Activated CD8-positive, alpha-beta T cell treated with anti-CD3 and anti-CD28 coated beads for 36 hours (primary cell): ENCODE measurements around the gene PCSK9. TPM values are rescaled to one million over a fixed set of nuclear protein-coding genes. Genes with fewer than 3 reads are reported as not detected.

ENCODE experiments used
- ATAC-seq: fragments of 200-7000 bp; cut with Tn5 transposase; one replicate; pipeline ENCODE4 v1.10.0; 2021; ENCODE audit warnings: mild to moderate bottlenecking, moderate library complexity
- CTCF ChIA-PET: fragments of 350-600 bp; sonication (Branson Sonifier 250); formaldehyde crosslinking; loops from one replicate; lab custom pipeline; 2021; ENCODE audit warnings: antibody characterized with exemption; lab: Charles Lee
- POLR2A ChIA-PET: fragments of 350-600 bp; sonication (Branson Sonifier 250); formaldehyde crosslinking; loops from one replicate; lab custom pipeline; 2021; ENCODE audit warnings: antibody characterized with exemption; lab: Charles Lee
- DNase-seq: peaks from one replicate; pipeline ENCODE4 v3.0.0-alpha.2; 2020
- H3K27ac Mint-ChIP-seq: one replicate; pipeline ENCODE4 v1.8.0; 2021; ENCODE audit warnings: mild to moderate bottlenecking, mixed read lengths
- H3K27me3 Mint-ChIP-seq: one replicate; pipeline ENCODE4 v1.8.0; 2021; ENCODE audit warnings: mixed read lengths
- H3K36me3 Mint-ChIP-seq: one replicate; pipeline ENCODE4 v1.8.0; 2021; ENCODE audit warnings: low read depth, mixed read lengths
- H3K4me1 Mint-ChIP-seq: one replicate; pipeline ENCODE4 v1.8.0; 2021; ENCODE audit warnings: low read depth, mixed read lengths
- H3K4me3 Mint-ChIP-seq: one replicate; pipeline ENCODE4 v1.8.0; 2021; ENCODE audit warnings: mild to moderate bottlenecking, moderate library complexity, mixed read lengths
- H3K9me3 Mint-ChIP-seq: one replicate; pipeline ENCODE4 v1.8.0; 2021; ENCODE audit warnings: mixed read lengths
- CTCF ChIP-seq: fragments of 200-600 bp; IDR thresholded peaks from one replicate; pipeline ENCODE4 v1.8.0; 2022; ENCODE audit warnings: antibody characterized with exemption, mild to moderate bottlenecking
- intact Hi-C: fragments of 100-400 bp; cut with micrococcal nuclease; formaldehyde crosslinking; loops from one replicate; pipeline ENCODE4 v1.10.0; 2022
- total RNA-seq, 2 experiments: library from RNA; stranded (reverse); gene quantifications; one replicate each; pipeline ENCODE4 v1.2.3, GENCODE V29; 2021

PCSK9 gene
- total RNA-seq, 2 experiments from 2014 or later, result not detected

DNA sequence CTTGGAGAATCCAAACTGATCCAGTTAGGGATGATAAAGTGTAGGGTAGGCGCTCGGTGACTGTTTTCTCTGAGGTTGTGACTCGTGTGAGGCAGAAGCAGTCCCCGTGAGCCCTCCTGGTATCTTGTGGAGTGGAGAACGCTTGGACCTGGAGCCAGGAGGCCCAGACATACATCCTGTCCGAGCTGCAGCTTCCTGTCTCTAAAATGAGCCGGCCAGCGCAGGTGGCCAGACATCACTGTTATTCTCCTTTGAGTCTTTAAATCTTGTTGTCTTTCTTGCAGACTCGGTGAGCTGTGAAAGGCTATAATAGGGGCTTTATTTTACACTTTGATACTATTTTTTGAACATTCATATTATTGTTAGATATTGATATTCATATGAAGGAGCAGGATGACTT lies 12.3 kb downstream of the PCSK9 start:
- ATAC-seq (no peak), DNase-seq (no peak)
- intact Hi-C loops, result no loop called here
- ChIA-PET CTCF (no interaction called here), POLR2A (no interaction called here)
- Mint-ChIP-seq H3K9me3 (no peaks in the 10 kb centered on the region), H3K27ac (no peak overlapping the region), H3K4me3 (no peak overlapping the region), H3K4me1 (no peaks in the 10 kb centered on the region), H3K36me3 (no peaks in the 10 kb centered on the region), H3K27me3 (no peaks in the 10 kb centered on the region)
- no peak for TF ChIP-seq CTCF

GRCh38 chr1:55052221-55053142 lies 13.1 kb downstream of the PCSK9 start:
- no peaks in the 10 kb centered on the region for H3K9me3 Mint-ChIP-seq
- no peak overlapping the region for H3K27ac Mint-ChIP-seq
- H3K36me3 Mint-ChIP-seq, result no peaks in the 10 kb centered on the region
- no peak for TF ChIP-seq CTCF
- no peak overlapping the region for H3K4me3 Mint-ChIP-seq
- POLR2A ChIA-PET, result no interaction called here
- H3K4me1 Mint-ChIP-seq, result no peaks in the 10 kb centered on the region
- H3K27me3 Mint-ChIP-seq, result no peaks in the 10 kb centered on the region
- DNase-seq, result no peak
- intact Hi-C loops, result no loop called here
- CTCF ChIA-PET, result interaction anchor here (2.4 kb wide), 1 partner anchor 31 kb away, joined by 6 read pairs; no protein-coding TSS in a partner anchor
- ATAC-seq, result no peak

- DNase-seq (no peak), ATAC-seq (no peak)
- POLR2A ChIA-PET, result no interaction called here
- Mint-ChIP-seq H3K9me3 (no peaks in the 10 kb centered on the region), H3K4me3 (no peak overlapping the region), H3K36me3 (no peaks in the 10 kb centered on the region), H3K27ac (no peak overlapping the region), H3K27me3 (no peaks in the 10 kb centered on the region), H3K4me1 (no peaks in the 10 kb centered on the region)
- CTCF ChIA-PET, result interaction anchor here (2.4 kb wide), 1 partner anchor 32 kb away, joined by 6 read pairs; no protein-coding TSS in a partner anchor
- intact Hi-C loops, result no loop called here
- no peak for TF ChIP-seq CTCF
Measured at GRCh38 chr1:55053265-55053954, 14.1 kb downstream of the PCSK9 start.

DNA sequence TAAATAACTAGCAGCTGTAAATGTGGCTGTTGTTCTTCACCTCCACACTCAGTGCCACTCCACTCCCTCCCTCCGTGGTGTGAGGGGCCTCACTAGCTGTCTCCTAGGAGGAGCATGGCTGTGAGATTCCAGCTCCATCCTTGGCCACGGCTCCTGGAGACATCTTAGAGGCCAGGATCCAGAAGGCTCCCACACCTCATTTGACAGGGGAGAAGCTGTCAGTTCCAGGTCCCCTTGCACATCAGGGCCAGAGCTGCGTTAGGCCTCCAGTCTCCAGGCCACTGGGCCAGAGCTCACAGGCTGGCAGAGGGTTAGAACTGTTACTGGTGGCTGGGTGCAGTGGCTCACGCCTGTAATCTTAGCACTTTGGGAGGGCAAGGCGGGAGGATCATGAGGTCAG lies 15.0 kb downstream of the PCSK9 start:
- ATAC-seq (no peak), DNase-seq (no peak)
- no peak overlapping the region for H3K4me3 Mint-ChIP-seq
- intact Hi-C loops, result no loop called here
- H3K4me1 Mint-ChIP-seq, result no peaks in the 10 kb centered on the region
- no peaks in the 10 kb centered on the region for H3K36me3 Mint-ChIP-seq
- TF ChIP-seq CTCF, result no peak
- CTCF ChIA-PET, result interaction anchor here (1.4 to 2.4 kb wide), 2 partner anchors 33 to 109 kb away, joined by 5 to 6 read pairs; no protein-coding TSS in a partner anchor
- H3K9me3 Mint-ChIP-seq, result no peaks in the 10 kb centered on the region
- H3K27me3 Mint-ChIP-seq, result no peaks in the 10 kb centered on the region
- no peak overlapping the region for H3K27ac Mint-ChIP-seq
- POLR2A ChIA-PET, result no interaction called here
